NCI-H524 treated with DMSO at 0.1 percent for 48 hours (cell line): ENCODE results near the gene IL36G.

Experiments
- DNase-seq: peaks from one replicate; lab custom pipeline; 2025; lab: John Stamatoyannopoulos, UW

The IL36G gene

DNA sequence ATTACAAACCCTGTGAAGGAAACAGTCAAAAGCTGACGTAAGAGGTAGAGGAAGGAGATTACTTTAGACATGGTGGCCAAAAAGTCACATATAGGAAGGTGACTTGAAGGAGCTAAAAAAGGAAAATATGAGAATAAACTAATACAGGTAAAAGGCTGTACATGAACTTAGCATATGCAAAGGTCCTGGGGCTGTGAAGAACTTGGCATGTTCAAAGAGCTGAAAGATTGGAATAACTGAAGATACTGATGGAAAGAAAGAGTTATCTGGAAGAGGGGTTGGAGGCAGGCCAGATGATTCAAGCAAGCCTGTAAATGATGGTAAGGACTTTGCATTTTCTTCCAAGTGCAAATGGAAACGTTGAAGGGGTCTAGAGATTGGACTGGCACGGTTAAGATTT is 40.7 kb downstream of the IL36G start:
- no peak for DNase-seq

DNA sequence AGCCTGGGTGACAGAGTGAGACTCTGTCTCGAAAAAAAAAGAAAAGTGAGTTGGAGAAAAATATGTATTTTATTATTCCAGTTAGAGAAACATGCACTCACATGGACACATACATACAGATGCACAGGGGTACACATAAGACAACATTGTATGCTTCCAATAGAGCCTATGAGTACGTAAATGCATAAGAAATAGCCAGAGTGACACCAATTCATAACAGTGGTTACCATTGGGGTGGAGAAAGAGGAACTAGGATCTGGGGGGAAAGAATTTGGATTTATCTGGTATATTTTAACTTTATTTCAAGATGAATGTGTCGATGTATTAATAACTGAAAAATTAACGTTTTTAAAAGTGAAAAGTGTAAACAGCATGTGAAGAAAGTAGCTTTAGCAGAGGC is 43.5 kb downstream of the IL36G start:
- DNase-seq, result no peak

DNA sequence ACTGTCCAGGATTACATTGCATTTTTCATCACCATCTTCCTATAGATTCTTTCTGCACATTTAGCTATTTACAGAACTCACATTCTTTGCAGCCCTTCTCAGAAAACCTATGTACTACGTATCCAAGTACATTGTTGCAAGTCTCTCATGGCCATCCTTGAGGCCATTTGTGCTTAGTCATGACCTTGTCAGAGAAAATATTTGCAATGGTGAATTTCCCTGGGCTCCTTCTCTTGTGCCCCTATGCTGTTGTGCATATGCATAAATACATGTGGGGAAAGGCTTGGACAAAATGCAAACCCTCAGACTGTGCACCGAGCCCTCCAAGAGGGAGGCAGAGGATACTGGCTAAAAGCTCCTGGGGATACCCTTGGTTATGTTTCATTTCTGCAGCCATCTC is 47.0 kb downstream of the IL36G start:
- no peak for DNase-seq

DNA sequence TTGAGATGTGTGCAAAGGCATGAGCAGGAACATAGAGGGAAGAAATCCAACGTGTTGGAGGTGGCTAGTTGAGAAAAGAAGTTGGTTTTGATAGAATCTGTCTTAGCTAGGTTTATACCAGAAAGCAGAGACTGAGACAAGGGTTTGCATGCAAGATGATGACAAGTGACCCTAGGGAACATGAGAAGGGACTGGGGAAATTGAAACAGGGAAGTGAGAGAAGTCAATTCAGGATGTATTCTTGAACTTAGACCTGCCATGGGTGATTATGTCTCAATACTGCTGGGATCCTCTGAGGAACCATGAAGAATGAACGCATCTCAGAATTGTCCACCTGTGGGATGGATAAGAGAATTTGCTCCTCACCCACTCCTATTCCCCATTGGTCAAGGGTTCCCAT is 47.9 kb downstream of the IL36G start:
- DNase-seq, result no peak

DNA sequence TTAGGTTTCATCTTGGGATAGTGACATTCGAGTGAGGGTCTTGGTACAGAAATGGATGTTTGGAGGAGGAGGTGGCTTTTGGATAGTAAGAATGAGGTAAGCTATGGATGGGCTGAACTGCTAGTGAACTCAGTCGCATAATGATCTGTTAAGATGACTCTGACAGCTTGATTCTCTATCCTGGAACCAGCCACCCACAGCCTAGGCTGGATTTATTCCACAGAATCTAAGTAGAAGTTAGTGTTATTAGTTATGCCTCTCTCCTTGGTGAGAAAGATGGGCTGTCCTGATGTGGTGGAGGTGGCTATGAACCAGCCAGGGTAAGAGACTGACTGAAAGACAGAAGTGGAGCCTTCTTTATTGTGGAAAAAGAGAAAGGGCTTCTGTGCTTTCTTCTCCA is 49.9 kb downstream of the IL36G start:
- DNase-seq, result no peak

DNA sequence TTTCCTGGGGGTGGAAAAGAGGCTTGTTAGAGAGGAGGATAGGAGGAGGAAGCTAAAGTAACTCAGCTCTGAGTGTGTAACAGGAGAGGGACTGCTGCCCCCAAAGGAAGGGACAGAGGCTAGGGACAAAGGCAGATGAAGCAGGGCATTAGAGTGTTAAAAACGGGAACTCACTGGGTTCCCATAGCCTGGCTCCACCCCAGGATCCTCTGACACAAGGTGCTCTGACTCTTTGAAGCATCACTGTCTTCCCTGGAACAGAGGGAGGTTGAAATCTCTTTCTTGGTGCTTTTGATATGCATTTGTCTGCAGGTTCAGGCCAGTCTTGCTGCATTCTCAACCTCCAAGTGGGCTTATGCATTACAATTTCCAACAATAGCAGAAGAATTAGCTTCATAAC is 50.3 kb downstream of the IL36G start:
- DNase-seq, result no peak

DNA sequence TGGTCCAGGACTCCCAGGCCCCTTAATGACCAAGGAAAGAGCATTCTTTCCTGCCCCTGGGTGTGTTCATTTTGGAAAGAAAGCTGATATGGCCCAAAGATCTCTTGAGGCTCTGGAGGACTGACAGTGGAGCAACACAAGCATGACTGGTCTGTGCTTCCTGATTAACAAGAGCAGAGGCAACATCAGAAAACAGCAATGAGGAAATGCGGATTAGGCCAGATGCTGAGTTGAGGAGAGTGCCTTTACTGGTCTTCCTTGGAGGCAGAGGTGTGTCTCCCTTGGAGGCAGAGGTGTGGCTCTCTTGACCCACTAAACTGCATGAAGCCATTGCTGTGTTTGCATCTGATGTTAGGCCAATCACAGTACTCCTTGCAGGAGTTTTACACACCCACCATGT is 54.9 kb downstream of the IL36G start:
- DNase-seq, result no peak

DNA sequence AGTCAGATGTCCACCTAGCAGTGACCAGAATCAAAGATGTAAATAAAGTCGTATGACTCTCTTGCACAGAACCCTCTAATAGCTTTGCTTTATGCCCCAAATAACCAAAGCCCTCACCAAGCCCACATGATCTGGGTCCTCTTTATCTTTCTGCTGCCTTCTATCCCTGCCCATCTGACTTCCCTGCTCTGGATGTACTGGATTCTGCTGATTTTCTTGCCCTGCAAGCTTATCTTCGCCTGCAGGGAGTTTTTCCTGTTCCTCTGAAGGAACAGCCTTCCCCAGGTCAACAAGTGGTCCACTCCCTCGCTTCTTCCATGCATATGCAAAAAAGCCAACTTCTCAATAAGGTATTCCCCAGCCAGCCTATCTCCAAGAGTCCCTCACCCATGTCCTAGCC is 56.2 kb downstream of the IL36G start:
- no peak for DNase-seq
